Measurements from ENCODE around the gene ACVRL1. TPM values are rescaled to one million over a fixed set of nuclear protein-coding genes. Genes with fewer than 3 reads are reported as not detected.

ACVRL1 gene
- total RNA-seq, 1 experiment from 2014 or later = not detected

- TF ChIP-seq EZH2 (IDR thresholded peaks at IDR 0.05; ENCODE audit: low read depth) = no peak
- no peak for TF ChIP-seq CTCF (conservative IDR thresholded peaks at IDR 0.05)
- Histone ChIP-seq H3K9me2 (ENCODE audit: insufficient read depth) (no peaks in the 10 kb centered on the region), H3K27ac (no peak overlapping the region), H3K4me2 (no peak overlapping the region), H3K36me3 (ENCODE audit: low read depth) (no peaks in the 10 kb centered on the region), H4K20me1 (ENCODE audit: insufficient read depth) (no peaks in the 10 kb centered on the region), H3K4me3 (no peak overlapping the region), H3K79me2 (ENCODE audit: low read depth) (no peaks in the 10 kb centered on the region), H3K9me3 (ENCODE audit: insufficient read depth, low read depth) (no peaks in the 10 kb centered on the region), H3F3A (ENCODE audit: insufficient read depth, low read depth) (no peaks in the 10 kb centered on the region), H3K4me1 (replicated peaks; ENCODE audit: insufficient read depth) (no peaks in the 10 kb centered on the region), H2AFZ (no peak overlapping the region), H3K27me3 (ENCODE audit: insufficient read depth, low read depth) (peaks cover 12% of the 10 kb centered on the region)
- ChIA-PET CTCF (no interaction called here), POLR2A (ENCODE audit: unreplicated experiment) (no interaction called here)
- intact Hi-C loops (cut with micrococcal nuclease; ENCODE audit: unreplicated experiment) = no loop called here
- BruUV-seq (replicated peaks) = no TSS peak
- no peak for DNase-seq
Observed at GRCh38 chr12:51915951-51916350, 8.6 kb downstream of the ACVRL1 start.

- CTCF ChIA-PET = no interaction called here
- POLR2A ChIA-PET (ENCODE audit: unreplicated experiment) = interaction anchor here (0.6 kb wide), 1 partner anchor 75 kb away, joined by 3 read pairs; no protein-coding TSS in a partner anchor
- H3K79me2 ChIP-seq (ENCODE audit: low read depth) = no peaks in the 10 kb centered on the region
- H3K4me3 ChIP-seq = no peak overlapping the region
- intact Hi-C loops (cut with micrococcal nuclease; ENCODE audit: unreplicated experiment) = no loop called here
- H4K20me1 ChIP-seq (ENCODE audit: insufficient read depth) = no peaks in the 10 kb centered on the region
- H3K27ac ChIP-seq = no peak overlapping the region
- H3F3A ChIP-seq (ENCODE audit: insufficient read depth, low read depth) = no peaks in the 10 kb centered on the region
- TF ChIP-seq CTCF (conservative IDR thresholded peaks at IDR 0.05) (no peak), EZH2 (IDR thresholded peaks at IDR 0.05; ENCODE audit: low read depth) (no peak)
- no peak overlapping the region for H3K4me2 ChIP-seq
- H2AFZ ChIP-seq = no peak overlapping the region
- peaks cover 2% of the 10 kb centered on the region; the same call in 1 of the 2 replicates for H3K27me3 ChIP-seq (ENCODE audit: insufficient read depth, low read depth)
- H3K9me3 ChIP-seq (ENCODE audit: insufficient read depth, low read depth) = no peaks in the 10 kb centered on the region
- DNase-seq = no peak
- H3K36me3 ChIP-seq (ENCODE audit: low read depth) = no peaks in the 10 kb centered on the region
- no peaks in the 10 kb centered on the region for H3K9me2 ChIP-seq (ENCODE audit: insufficient read depth)
- H3K4me1 ChIP-seq (replicated peaks; ENCODE audit: insufficient read depth) = no peaks in the 10 kb centered on the region
- no TSS peak for BruUV-seq (replicated peaks)
Observed at GRCh38 chr12:51917041-51917590, 9.8 kb downstream of the ACVRL1 start.

- intact Hi-C loops (cut with micrococcal nuclease; ENCODE audit: unreplicated experiment) = no loop called here
- Histone ChIP-seq H3K27ac (no peak overlapping the region), H3F3A (ENCODE audit: insufficient read depth, low read depth) (no peaks in the 10 kb centered on the region), H3K9me2 (ENCODE audit: insufficient read depth) (no peaks in the 10 kb centered on the region), H3K79me2 (ENCODE audit: low read depth) (no peaks in the 10 kb centered on the region), H3K9me3 (ENCODE audit: insufficient read depth, low read depth) (no peaks in the 10 kb centered on the region), H3K4me2 (no peak overlapping the region), H3K36me3 (ENCODE audit: low read depth) (no peaks in the 10 kb centered on the region), H3K4me3 (no peak overlapping the region), H3K27me3 (ENCODE audit: insufficient read depth, low read depth) (no peaks in the 10 kb centered on the region), H3K4me1 (replicated peaks; ENCODE audit: insufficient read depth) (no peaks in the 10 kb centered on the region), H4K20me1 (ENCODE audit: insufficient read depth) (no peaks in the 10 kb centered on the region), H2AFZ (no peak overlapping the region)
- DNase-seq = no peak
- no peak for TF ChIP-seq CTCF (conservative IDR thresholded peaks at IDR 0.05)
- TF ChIP-seq EZH2 (IDR thresholded peaks at IDR 0.05; ENCODE audit: low read depth) = no peak
- ChIA-PET CTCF (no interaction called here), POLR2A (ENCODE audit: unreplicated experiment) (no interaction called here)
- no TSS peak for BruUV-seq (replicated peaks)
Observed at GRCh38 chr12:51917746-51918453, 10.6 kb downstream of the ACVRL1 start.

All from PC-9 (cell line).